ENCODE results near the gene SURF2.
"Not testable (repeated sequence)": the region's sequence is repeated elsewhere in the genome, so short reads cannot be mapped to it uniquely, and the experiment has no call there.

Gene SURF2

DNA sequence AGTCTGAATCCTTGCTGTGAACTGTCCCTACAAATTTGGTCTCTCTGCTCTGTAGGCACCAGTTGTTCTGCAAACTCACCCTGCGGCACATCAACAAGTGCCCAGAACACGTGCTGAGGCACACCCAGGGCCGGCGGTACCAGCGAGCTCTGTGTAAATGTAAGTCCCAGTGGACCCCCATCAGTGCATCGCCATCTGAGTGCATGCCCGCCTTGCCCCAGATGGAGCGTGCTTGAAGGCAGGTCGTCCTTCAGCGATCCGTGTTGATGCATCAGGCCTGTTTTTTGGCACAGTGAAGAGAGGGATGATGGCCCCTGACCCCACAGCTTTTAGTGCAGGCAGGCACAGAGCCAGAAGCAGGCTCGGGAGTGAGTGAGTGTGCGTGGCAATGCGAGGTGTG is 1.3 kb downstream of the SURF2 start:
- DNase-seq, result no peak

DNA sequence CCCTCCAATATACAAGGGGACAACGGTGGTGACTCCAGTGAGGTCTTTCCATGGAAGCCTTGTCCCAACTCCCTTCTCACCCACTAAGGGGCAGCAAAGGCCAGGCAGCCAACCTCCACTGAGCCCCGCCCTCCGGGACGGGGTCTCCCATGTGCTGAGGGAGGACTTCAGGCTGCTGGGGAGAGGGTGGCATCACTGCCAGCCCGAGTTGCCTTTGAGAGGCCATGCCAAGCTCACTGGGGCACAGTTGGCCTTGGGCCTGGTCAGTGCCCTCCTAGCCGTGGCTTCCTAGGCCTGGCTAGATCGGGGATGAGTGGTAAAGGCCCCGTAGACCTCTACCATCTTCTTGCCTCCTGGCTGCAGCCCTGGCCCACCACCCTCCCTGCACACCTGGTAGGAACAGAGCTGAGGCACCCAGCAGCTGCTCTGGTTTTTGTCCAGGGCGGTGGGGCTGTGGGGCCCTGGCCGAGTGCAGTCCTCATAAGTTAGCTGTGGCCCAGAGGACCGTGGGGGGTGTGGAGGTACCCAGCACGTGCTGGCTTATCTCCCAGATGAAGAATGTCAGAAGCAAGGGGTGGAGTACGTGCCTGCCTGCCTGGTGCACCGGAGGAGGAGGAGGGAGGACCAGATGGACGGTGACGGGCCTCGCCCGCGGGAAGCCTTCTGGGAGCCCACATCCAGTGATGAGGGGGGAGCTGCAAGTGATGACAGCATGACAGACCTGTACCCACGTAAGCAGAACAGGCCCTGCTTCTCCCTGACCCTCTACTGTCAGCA is 3.2 kb downstream of the SURF2 start:
- peak; percentile 52 for DNase-seq

DNA sequence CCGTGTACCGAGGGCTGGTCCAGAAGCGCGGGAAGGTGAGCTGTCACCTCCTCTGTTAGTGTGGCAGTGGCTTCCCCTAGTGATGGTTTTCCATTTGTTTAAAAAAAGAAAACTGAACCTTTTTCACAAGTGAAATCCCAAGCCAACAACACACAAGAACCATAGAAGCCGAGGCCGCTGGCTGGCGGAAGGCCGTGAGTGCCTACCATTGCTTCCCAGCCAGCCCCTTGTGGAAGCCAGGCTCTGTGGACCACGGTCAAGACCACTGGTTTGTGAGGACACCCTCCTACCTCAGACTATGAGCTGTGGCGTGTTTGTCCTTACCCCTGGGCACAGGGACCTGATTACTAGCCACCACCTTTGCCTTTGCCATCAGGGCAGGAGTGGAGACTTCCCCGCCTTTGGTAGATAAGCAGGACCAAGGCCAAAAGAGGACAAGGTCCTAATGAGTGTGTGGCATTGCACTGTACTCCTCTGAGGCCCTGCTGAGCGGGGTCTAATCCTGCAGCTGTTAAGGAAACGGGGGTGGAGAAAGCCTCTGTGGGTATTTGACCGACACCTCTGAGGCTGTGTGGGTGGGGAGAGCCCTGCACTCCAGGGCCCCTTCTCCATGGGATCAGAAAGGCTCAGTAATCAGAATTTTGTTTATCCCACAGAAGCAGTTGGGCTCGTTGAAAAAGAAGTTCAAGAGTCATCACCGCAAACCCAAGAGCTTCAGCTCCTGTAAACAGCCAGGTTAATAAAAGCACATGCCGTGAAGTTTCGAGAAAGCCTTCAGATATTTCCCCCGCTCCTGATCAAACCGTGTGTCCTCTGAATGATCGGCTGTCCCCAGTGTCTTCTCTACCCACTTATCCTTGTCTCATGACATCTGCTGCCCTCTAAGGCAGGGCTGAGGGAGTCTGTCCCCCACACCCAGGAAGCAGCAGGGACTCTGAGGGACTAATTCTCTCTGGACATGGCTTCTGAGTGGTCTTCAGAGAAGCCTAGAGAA is 4.3 kb downstream of the SURF2 start:
- DNase-seq, result peak; percentile 17

DNA sequence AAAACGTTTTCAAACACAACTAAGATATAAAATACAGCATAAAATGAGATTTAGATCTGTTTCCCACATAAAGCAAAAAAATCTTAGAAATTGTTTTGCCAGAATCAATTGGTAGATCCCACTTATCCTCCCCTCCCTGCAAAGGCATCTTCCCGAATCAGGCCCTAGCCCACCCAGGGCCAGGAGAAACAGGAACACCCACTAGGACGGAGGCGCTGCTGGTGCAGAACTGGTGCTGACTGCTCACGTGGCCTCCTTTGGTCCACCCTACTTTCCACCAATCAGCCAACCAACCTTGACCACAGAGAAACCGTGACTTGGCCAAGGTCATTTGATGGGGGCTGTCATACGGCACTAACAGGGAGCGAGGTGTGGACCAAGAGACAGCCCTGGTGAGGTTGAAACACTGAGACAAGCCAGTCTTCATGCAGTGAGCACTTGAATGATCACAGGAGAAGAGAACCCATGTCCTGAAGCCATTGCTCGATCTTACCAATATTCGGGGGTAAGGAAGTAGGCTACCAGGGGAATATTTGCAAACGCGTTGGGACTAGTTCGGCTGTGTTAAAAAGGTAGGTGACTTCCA is 5.2 kb downstream of the SURF2 start:
- DNase-seq, result no peak

DNA sequence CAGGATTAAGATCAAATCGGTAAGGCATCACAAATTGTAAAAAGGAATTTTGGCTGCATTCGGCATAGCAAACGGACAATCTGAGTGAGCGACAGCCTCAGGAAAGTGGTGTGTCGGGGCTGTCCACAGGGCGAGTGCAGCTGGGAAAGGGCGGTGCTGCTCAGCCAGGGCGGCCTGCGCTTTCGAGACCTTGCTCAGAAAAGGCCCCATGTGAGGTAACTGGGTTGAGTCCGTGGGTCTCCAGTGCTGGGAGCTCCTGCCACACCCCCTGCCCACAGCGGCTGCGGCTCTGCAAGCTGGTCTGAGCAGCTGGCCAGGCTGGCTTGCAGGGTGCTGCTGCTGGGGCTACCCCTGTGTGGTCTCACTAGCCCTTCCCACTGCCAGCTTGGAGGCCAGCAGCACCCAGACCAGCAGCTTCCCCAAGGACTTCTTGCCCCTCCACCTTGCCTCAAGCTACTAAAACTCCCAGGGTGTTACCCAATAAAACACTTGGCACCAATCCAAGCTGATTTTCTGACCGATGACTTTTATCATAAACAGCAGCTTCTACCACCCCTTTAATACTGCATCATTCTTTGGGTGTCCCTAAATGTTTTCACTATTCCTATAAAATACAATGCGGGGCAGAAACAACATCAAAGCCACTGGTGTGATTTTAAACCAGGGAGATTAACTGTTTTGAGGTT is 6.2 kb downstream of the SURF2 start:
- no peak for DNase-seq

DNA sequence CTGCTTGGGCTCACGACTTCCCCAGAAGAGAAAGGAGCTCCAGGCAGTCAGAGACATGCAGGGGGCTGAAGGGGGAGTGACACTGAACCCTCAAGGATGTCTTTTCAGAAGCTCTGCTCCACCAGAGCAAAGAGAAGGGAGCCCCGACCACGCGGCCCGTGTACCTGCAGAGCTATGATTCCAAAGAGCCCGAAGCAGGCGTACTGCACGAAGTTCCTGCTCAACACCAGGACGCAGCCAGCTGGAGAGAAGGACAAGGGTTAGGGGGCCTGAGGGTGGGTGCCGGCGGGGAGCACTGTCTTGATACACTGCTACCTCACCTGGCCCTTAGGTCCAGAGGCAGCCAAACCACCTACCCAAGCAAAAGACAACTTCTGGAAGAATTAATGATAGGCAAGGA is 10.1 kb downstream of the SURF2 start:
- DNase-seq, result no peak

DNA sequence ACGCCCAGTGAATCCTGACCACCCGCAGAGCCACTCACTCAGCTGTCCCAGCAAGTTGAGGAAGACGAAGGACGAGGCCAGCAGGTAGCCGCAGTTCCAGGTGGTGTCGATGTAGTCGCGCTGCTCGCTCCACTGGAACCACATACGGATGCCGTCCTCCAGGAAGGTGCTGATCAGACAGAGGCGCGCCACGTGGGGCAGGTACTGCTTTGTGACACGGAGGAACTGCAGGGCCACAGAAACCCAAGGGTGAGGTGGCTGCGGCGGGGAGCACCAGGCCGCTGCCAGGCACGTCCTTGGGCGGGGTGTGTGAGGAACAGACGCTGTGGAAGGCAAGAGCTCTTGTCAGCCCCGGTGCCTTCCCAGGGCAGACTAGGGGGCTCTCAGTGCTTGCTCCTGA is 10.9 kb downstream of the SURF2 start:
- DNase-seq, result no peak

DNA sequence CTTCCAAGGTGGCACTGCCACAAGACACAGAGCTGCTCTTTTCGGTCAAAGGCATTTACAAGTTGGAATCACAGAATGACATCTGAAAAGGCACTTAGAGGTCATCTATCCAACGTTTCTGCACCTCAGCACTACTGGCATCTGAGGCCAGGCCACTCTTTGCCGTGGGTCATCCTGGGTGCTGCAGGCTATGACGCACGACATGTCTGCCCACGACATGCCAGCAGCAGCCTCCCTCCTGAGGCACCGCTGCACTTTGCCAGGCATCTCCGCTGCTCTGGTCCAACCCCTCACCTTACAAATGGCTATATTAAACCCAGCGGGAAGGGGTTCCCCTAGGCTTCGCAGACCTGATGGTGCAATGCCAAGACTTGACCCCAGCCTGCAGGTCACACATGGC is 11.4 kb downstream of the SURF2 start:
- no peak for DNase-seq

DNA sequence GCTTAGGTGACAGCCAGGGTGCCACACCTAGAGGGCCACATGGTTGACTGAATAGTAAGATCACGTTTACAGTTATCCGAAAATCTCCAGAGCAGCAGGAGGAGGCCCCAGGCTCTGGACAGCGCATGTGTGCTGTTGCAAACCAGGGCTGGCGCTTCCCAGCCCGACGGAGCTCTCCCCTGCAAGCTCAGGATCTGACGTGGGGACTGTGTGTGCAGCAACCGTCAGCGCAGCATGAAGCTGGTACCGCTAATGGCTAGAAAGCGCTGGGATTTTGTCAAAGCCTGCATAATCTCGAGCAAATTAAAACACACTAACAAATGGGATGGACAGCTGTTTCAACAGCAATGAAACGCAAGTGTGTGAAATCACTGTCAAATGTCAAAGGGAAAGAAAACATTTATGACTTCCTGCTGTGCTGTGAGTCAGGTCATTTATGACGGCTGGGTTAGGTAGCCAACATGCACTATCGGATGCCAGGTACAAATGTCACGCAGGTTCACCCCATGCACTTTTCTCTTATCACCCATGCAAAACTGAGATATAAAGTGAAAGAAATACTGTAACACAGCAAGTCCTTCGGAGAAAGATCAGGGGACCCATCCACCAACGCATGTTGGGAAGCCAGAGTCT is 12.0 kb downstream of the SURF2 start:
- no peak for DNase-seq

DNA sequence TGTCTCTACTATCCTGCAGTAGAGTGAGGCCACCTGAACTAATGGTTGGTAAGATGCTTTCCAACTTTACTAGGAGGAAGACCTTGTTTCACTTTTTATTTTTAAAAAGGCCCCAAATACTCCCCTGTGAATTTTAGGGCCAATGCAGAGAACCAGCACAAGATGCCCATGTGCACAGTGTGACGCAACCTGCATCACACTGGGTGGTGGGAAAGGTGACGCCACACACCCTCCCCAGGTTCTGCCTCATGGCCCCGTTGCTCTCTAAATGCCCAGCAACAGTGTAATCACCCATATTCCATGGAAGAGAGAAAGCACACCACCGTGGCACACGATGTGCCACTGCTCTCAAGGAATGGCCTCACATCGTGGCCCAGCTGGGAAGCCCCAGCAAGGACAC is 13.1 kb downstream of the SURF2 start:
- no peak for DNase-seq

DNA sequence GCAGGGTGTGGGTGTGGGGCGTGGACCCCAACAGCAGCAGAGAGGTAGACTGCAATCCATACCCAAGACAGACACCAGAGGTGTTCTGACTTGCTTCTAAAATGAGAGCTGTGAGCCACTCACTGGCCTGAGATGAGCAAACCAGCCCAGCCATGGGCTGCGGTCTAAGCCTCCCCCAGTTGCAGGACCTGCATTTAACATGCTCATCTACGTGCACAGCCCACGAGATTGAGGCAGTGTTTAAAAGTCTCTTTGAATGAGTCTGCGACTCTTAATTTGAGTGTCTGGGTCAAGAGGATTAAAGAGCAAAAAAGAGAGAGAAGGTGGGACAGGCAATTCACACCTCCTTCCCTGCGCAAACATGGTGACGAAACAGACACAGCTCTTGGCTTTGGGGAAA is 13.6 kb downstream of the SURF2 start:
- DNase-seq, result peak; percentile 34

DNA sequence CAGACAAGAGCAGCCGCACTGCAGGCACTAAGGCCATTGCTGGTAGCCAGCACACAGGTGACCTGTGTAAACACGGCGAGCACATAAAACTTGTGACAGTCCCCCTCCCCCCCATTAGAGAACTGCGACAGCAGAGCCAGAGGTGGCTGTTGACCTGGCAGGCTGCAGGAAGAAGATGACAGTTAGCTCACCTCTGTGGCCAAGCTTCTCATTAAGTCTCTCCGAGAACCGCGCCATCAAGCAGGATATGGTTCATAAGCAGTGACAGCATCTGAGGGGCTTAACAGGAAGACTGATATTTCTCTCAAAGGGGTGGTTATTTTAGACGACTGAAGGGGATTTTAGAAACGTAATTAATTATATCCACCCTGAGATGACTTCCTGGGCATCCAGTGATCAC is 14.3 kb downstream of the SURF2 start:
- DNase-seq, result peak; percentile 46

DNA sequence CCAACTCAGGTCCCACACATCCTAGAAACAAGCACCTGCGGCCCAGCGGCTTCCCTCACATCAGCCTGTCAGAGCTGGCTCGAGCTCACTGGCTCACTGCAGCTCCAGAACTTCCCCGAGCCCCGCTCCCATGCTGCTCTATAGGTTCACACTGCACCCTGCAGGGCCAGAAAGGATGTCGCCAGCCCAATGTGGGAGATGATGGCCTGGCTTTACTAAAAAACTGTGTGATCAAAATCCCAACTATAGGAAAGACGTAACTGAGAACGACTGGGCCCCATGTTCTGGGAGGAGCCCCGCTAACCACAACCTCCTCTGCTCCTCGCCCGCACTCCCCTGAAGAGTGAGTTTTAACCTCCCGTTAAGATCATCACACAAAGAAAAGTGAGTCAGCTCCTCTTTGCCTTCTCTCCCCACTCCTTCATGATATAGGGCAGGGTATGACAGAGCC is 14.9 kb downstream of the SURF2 start:
- peak; percentile 88 for DNase-seq

DNA sequence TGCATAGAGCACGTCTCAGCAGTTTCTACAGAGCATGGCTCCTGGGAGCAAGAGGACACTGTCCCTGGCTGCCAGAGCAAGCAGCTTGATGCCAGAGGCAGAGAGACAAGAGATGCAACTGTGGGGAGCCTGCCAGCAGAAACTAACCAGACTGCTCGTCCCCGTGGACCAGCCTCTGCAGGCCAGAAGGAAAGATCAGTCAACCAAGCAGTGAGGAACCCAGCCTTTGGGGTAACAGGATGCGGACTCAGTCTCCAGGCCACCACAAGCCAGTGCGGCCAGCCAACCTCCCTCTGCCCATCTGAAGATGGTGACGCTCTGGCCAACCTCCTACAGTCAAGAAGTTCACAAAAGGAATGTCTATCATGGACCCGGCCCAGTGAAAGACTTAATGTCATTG is 15.8 kb downstream of the SURF2 start:
- DNase-seq, result no peak

DNA sequence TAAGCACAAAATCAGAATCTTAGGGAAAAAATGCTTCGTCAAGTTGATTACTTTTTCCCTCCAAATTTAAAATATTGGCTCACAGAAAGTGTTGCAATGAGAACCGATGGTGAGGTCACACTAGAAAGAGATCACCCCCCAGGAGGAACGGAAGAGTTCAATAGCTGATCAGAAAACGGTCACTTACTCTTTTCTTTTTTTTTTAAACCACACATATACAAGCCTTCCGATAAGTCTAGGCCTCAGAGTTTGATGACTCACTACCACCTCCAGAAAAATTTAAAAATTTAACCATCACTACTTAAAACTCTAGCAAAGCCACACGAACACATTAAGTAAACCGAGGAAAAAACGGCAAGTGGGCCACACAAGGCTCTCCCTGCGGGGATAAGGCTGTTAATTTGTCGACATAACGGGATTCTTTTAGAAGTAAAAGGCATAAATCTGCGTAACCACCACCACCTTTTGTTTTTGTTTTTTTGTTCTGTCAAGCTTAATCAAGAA is 18.3 kb downstream of the SURF2 start:
- DNase-seq, result no peak

DNA sequence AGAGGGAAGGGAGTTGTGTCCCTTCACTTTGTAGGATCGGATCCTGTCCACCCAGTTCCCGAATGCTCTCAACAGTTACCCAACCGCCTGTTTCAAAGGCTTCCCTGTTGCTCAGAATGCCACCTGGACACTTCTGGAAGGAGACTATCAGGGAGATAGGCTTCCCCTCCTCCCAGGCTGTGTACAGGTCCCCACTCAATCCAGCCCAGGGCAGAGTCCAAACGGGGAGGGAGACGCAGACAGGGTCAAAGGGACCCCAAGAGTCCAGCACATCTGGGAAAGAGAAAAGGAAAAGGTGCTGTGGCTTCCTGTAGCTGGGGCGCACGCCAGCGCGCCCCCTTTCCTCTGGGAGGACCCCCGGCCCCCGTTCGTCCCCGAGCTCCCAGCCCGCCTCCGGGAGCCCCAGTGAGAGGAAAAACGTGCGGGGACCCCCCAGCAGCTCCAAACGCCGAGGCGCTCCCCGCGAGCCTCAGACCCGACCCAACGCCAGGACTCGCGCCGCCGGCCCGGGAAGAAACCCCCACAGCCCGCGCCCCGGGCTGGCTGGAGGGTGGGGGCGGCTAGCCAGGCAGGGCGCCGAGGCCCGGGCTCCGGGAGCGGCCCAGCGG is 18.9 kb downstream of the SURF2 start:
- no peak for DNase-seq

DNA sequence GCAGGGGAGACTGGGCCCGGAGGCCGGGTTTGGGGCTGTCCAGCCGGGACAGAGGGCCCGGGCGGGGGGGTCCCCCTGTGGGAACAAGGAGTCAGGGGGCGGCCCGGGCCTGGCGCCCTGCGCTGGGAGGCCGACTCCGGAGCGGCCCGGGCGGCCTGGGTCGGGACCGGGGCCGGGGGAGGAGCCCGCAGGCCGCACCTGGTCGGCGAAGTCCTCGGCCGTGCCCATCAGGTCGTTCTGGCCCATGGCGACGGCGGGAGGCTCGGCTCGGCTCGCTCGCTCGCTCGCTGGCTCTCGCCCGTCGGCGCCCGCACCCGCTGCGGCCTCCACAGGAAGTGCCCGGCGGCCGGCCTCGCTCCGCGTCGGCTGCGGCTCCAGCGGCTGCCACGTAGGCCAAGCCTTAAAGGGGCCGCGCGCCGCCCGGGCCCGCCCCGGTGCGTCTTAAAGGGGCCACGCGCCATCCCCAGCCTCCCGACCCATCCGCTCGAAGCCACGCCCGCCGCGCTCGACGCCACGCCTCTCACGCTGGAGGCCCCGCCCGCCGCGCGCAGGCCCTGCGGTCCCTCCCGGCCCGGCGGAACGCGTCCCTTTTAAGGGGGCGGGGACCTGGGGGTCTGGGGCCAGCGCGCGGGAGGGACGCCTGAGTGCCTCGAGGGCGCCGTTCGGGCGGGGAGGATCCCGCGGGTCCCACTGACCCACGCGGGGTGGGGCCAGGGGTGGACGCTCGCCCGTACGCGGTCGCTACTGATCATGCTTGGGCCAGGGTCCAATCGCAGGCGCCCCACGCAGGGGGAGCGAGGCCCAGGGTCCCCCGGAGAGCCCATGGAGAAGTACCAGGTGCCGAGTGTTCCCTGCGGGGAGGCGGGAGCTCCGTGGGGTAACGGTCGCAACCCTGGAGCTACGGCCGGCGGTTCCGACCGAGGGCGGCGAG is 19.6 kb downstream of the SURF2 start, which contains the start of the genes STKLD1 and SURF4:
TSS of gene STKLD1 (plus strand) at position 643 of the 931 bp plus-strand sequence. CDS start at position 751, 108 bp downstream.
TSS of gene SURF4 (minus strand) at position 337 of the 931 bp plus-strand sequence. CDS start at position 246, 91 bp downstream.
- peak; percentile 97 for DNase-seq

DNA sequence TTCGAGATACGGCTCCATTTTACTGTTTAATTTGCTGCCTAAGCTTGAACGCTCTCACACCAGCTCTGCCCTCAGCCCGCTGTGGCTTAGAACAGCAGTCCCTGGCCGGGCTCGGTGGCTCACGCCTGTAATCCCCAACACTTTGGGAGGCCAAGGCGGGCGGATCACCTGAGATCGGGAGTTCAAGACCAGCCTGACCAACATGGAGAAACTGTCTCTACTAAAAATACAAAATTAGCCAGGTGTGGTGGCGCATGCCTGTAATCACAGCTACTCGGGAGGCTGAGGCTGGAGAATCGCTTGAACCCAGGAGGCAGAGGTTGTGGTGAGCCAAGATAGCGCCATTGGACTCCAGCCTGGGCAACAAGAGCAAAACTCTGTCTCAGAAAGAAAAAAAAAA is 20.9 kb downstream of the SURF2 start:
- not testable (repeated sequence) for DNase-seq

DNA sequence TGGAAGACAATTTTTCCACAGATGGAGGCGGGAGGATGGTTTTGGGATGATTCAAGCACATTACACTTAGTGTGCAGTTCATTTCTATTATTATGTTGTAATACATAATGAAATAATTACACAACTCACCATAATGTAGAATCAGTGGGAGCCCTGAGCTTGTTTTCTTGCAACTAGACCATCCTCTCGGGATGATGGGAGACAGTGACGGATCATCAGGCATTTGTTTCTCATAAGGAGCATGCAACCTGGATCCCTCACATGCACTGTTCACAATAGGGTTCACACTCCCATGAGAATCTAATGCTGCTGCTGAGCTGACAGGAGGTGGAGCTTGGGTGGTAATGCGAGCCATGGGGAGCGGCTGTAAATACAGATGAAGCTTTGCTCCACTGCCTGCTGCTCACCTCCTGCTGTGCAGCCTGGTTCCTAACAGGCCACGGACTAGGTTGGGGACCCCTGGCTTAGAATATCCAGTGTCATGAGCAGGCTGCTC is 21.4 kb downstream of the SURF2 start:
- DNase-seq, result no peak

DNA sequence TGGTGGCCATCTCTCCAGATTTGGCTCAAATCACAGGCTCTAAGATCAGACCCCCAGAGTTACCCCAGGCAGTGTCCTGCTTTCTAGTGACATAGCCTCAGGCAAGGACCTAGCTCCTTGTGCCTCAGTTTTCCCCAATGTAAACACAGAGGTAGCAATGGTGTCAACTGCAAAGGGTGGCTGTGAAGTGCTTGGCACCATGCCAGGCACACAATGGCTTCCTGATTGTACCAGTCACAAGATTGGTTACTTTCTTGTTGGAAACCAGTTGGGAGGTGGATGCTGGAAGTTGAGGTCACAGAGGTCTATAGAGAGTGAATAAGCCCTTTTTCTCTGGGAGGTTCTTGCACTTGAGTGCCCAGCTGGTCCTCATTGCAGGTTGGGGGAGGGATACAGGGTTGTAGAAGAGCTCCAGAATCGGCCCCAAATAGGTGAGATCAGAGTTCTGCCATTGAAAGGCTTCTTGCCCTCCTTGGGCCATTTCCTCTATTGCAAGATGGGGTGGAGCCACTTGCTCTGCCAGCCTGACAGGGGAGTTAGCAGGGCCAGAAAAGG is 22.1 kb downstream of the SURF2 start:
- no peak for DNase-seq
